ENCODE measurements around the gene PTPRM.

Gene PTPRM

DNA sequence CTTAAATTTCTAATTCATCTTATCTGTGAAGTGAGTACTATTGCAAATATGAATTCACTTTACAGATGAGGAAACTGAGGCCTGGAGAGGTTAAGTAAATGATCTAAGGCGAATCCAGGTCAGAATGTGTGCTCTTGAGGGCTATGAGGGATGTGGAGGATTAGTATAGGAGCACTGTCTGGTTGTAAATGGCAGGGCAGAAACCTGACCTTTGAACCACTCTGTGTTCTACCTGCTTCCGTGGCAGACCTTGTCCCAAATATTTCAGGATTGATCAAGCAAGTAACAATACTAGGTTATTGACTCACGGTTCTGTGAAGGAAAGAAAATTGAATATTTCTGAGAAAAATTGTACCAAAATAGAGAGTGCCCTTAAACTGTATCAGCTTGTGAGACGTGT, 74.7 kb downstream of the PTPRM start:
- no peak overlapping the region for H3K9ac ChIP-seq (ENCODE audit: low read depth, low read length, poor library complexity, severe bottlenecking)
- no peaks in the 10 kb centered on the region for H3K9me3 ChIP-seq (ENCODE audit: insufficient read depth, low read depth, low read length)
- H3K4me3 ChIP-seq (ENCODE audit: low read length, poor library complexity, severe bottlenecking) = no peak overlapping the region
- H3K4me2 ChIP-seq (ENCODE audit: low read depth, low read length, poor library complexity, severe bottlenecking) = no peak overlapping the region
- H3K9me2 ChIP-seq (replicated peaks; ENCODE audit: low read depth, low read length) = no peaks in the 10 kb centered on the region
- TF ChIP-seq, protein P1, sequence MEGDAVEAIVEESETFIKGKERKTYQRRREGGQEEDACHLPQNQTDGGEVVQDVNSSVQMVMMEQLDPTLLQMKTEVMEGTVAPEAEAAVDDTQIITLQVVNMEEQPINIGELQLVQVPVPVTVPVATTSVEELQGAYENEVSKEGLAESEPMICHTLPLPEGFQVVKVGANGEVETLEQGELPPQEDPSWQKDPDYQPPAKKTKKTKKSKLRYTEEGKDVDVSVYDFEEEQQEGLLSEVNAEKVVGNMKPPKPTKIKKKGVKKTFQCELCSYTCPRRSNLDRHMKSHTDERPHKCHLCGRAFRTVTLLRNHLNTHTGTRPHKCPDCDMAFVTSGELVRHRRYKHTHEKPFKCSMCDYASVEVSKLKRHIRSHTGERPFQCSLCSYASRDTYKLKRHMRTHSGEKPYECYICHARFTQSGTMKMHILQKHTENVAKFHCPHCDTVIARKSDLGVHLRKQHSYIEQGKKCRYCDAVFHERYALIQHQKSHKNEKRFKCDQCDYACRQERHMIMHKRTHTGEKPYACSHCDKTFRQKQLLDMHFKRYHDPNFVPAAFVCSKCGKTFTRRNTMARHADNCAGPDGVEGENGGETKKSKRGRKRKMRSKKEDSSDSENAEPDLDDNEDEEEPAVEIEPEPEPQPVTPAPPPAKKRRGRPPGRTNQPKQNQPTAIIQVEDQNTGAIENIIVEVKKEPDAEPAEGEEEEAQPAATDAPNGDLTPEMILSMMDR (conservative IDR thresholded peaks at IDR 0.05; ENCODE audit: low read length) = no peak
- no peak for TF ChIP-seq EZH2phosphoT487 (IDR thresholded peaks at IDR 0.05; ENCODE audit: borderline replicate concordance)
- H3K36me3 ChIP-seq (ENCODE audit: insufficient read depth, low read length) = no peaks in the 10 kb centered on the region
- no peaks in the 10 kb centered on the region for H3K79me2 ChIP-seq (ENCODE audit: insufficient read depth, low read length)
- no peaks in the 10 kb centered on the region for H3K27me3 ChIP-seq (ENCODE audit: insufficient read depth, low read length, poor library complexity, severe bottlenecking)
- H4K20me1 ChIP-seq (ENCODE audit: insufficient read depth, low read length, poor library complexity, severe bottlenecking) = no peaks in the 10 kb centered on the region
- no peaks in the 10 kb centered on the region for H3K4me1 ChIP-seq (ENCODE audit: insufficient read depth, low read length, poor library complexity, severe bottlenecking)
- H2AFZ ChIP-seq (ENCODE audit: low read length) = no peak overlapping the region
- no peaks in the 10 kb centered on the region for H3F3A ChIP-seq (ENCODE audit: low read depth)

DNA sequence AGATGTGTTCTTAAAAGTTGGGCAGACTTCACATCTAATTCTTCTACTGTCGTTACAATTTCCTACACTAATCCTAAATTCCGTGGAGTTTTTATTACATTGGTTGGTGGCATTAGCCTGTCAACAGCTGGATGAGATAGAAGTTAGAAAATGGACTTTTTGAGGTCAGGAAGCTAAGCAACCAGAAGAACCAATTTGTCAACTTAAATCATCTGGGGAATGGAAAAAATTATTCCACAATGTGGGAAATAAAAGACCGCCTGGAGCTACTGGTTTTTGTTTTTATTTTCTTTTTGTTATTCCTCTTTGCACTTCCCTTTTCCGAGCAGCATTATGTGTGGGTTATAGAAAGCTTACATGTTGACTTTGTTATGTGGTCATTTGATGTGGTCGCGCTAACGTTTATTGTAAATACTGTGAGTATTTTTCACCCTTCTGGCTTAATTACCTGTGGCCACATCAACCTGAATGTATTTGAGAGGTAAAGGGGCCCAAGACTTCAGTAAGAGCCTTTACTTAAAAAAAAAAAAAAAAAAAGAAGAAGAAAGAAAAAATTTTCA, 75.3 kb downstream of the PTPRM start:
- Histone ChIP-seq H2AFZ (ENCODE audit: low read length) (no peak overlapping the region), H3F3A (ENCODE audit: low read depth) (no peaks in the 10 kb centered on the region), H3K79me2 (ENCODE audit: insufficient read depth, low read length) (no peaks in the 10 kb centered on the region), H3K4me3 (ENCODE audit: low read length, poor library complexity, severe bottlenecking) (no peak overlapping the region), H3K27me3 (ENCODE audit: insufficient read depth, low read length, poor library complexity, severe bottlenecking) (no peaks in the 10 kb centered on the region), H3K9ac (ENCODE audit: low read depth, low read length, poor library complexity, severe bottlenecking) (no peak overlapping the region), H3K9me3 (ENCODE audit: insufficient read depth, low read depth, low read length) (0 out of 2 replicates have a peak, but pooled peaks cover 3% of the 10 kb centered on the region), H3K4me1 (ENCODE audit: insufficient read depth, low read length, poor library complexity, severe bottlenecking) (no peaks in the 10 kb centered on the region), H3K9me2 (replicated peaks; ENCODE audit: low read depth, low read length) (no peaks in the 10 kb centered on the region), H3K36me3 (ENCODE audit: insufficient read depth, low read length) (no peaks in the 10 kb centered on the region), H4K20me1 (ENCODE audit: insufficient read depth, low read length, poor library complexity, severe bottlenecking) (no peaks in the 10 kb centered on the region), H3K4me2 (ENCODE audit: low read depth, low read length, poor library complexity, severe bottlenecking) (no peak overlapping the region)
- TF ChIP-seq EZH2phosphoT487 (IDR thresholded peaks at IDR 0.05; ENCODE audit: borderline replicate concordance) = no peak

DNA sequence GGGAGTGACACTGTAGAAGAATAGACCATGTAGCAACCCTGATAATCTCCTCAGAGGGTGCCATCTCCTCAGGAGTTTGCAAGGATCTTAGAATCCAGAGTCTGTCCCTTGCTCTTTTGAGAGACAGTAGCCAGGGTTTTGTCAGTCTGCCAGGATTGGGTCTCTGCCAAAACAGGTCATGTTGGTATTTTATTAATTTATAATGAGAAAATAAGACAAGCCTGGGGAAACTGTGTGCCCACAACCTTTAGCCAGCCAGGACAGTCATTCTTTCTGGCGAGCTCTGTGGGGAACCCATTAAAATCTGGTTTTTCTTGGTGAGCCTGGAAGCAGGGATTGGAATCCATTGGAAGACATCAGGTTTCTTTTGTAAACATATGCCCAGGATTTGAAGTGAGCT, 78.6 kb downstream of the PTPRM start:
- H3K4me3 ChIP-seq (ENCODE audit: low read length, poor library complexity, severe bottlenecking) = no peak overlapping the region
- H2AFZ ChIP-seq (ENCODE audit: low read length) = no peak overlapping the region
- no peaks in the 10 kb centered on the region for H3K4me1 ChIP-seq (ENCODE audit: insufficient read depth, low read length, poor library complexity, severe bottlenecking)
- H3K79me2 ChIP-seq (ENCODE audit: insufficient read depth, low read length) = no peaks in the 10 kb centered on the region
- H3K9me3 ChIP-seq (ENCODE audit: insufficient read depth, low read depth, low read length) = 0 out of 2 replicates have a peak, but pooled peaks cover 3% of the 10 kb centered on the region
- H3K9ac ChIP-seq (ENCODE audit: low read depth, low read length, poor library complexity, severe bottlenecking) = no peak overlapping the region
- no peak overlapping the region for H3K4me2 ChIP-seq (ENCODE audit: low read depth, low read length, poor library complexity, severe bottlenecking)
- TF ChIP-seq, protein P1 (conservative IDR thresholded peaks at IDR 0.05; ENCODE audit: low read length) = no peak
- no peak for TF ChIP-seq EZH2phosphoT487 (IDR thresholded peaks at IDR 0.05; ENCODE audit: borderline replicate concordance)
- no peaks in the 10 kb centered on the region for H3K36me3 ChIP-seq (ENCODE audit: insufficient read depth, low read length)
- H4K20me1 ChIP-seq (ENCODE audit: insufficient read depth, low read length, poor library complexity, severe bottlenecking) = no peaks in the 10 kb centered on the region
- H3K27me3 ChIP-seq (ENCODE audit: insufficient read depth, low read length, poor library complexity, severe bottlenecking) = no peaks in the 10 kb centered on the region
- H3K9me2 ChIP-seq (replicated peaks; ENCODE audit: low read depth, low read length) = no peaks in the 10 kb centered on the region
- no peaks in the 10 kb centered on the region for H3F3A ChIP-seq (ENCODE audit: low read depth)

Data from Loucy (cell line).